H9 (cell line): ENCODE data around the gene SNRPD3. TPM values are rescaled to one million over a fixed set of nuclear protein-coding genes. Genes with fewer than 3 reads are reported as not detected.

ENCODE experiments used
- DNase-seq: peaks from one replicate; pipeline ENCODE4 v3.0.0-alpha.2; 2017
- H2AFZ ChIP-seq: one replicate; pipeline ENCODE4 v1.6.1; 2013; ENCODE audit warnings: mild to moderate bottlenecking, low read length, control low read depth, moderate library complexity
- H2AK5ac ChIP-seq: 2 replicates; pipeline ENCODE4 v1.6.1; 2013; ENCODE audit warnings: low read length, control low read depth, mixed read lengths; ENCODE audit not compliant: insufficient read length
- H2BK120ac ChIP-seq: one replicate; pipeline ENCODE4 v1.6.1; 2013; ENCODE audit warnings: low read depth, mild to moderate bottlenecking, low read length, control low read depth, inconsistent platforms; ENCODE audit not compliant: poor library complexity, severe bottlenecking
- H2BK12ac ChIP-seq: 2 replicates; pipeline ENCODE4 v1.6.1; 2013; ENCODE audit warnings: low read length, control low read depth, mixed read lengths, low read depth; ENCODE audit not compliant: insufficient read length
- H2BK15ac ChIP-seq: 2 replicates; pipeline ENCODE4 v1.6.1; 2013; ENCODE audit warnings: low read depth, low read length, control low read depth
- H2BK20ac ChIP-seq: one replicate; pipeline ENCODE4 v1.6.1; 2013; ENCODE audit warnings: low read depth, mild to moderate bottlenecking, low read length, control low read depth, inconsistent platforms; ENCODE audit not compliant: poor library complexity, severe bottlenecking
- H2BK5ac ChIP-seq: 2 replicates; pipeline ENCODE4 v1.6.1; 2013; ENCODE audit warnings: low read length, control low read depth, mixed read lengths; ENCODE audit not compliant: insufficient read length
- H3K14ac ChIP-seq: 2 replicates; pipeline ENCODE4 v1.6.1; 2013; ENCODE audit warnings: low read length, control low read depth; ENCODE audit not compliant: insufficient read depth
- H3K18ac ChIP-seq: 2 replicates; pipeline ENCODE4 v1.6.1; 2013; ENCODE audit warnings: low read depth, mild to moderate bottlenecking, mixed read lengths, low read length, control low read depth; ENCODE audit not compliant: insufficient read length
- H3K23ac ChIP-seq: 2 replicates; pipeline ENCODE4 v1.6.1; 2013; ENCODE audit warnings: low read length, control low read depth, mixed read lengths, low read depth; ENCODE audit not compliant: insufficient read length
- H3K23me2 ChIP-seq: 2 replicates; pipeline ENCODE4 v1.6.1; 2013; ENCODE audit warnings: low read depth, mild to moderate bottlenecking, mixed read lengths, low read length, control low read depth; ENCODE audit not compliant: insufficient read length, poor library complexity, severe bottlenecking
- H3K27ac ChIP-seq: 2 replicates; pipeline ENCODE4 v1.5.1; 2013; ENCODE audit warnings: low read length, control low read depth, mixed read lengths, low read depth; ENCODE audit not compliant: insufficient read length
- H3K27me3 ChIP-seq: 2 replicates; pipeline ENCODE4 v1.6.1; 2013; ENCODE audit warnings: low read length, control low read depth, inconsistent platforms; ENCODE audit not compliant: insufficient read depth
- H3K4ac ChIP-seq: 2 replicates; pipeline ENCODE4 v1.6.1; 2013; ENCODE audit warnings: low read depth, mild to moderate bottlenecking, control low read depth, inconsistent platforms, low read length, moderate library complexity
- H3K4me1 ChIP-seq: 2 replicates; pipeline ENCODE4 v1.6.1; 2013; ENCODE audit warnings: low read length, control low read depth, inconsistent platforms; ENCODE audit not compliant: insufficient read depth
- H3K4me2 ChIP-seq: 2 replicates; pipeline ENCODE4 v1.6.1; 2013; ENCODE audit warnings: low read length, control low read depth, mixed read lengths; ENCODE audit not compliant: insufficient read length, insufficient read depth
- H3K56ac ChIP-seq: 2 replicates; pipeline ENCODE4 v1.6.1; 2013; ENCODE audit warnings: low read depth, mild to moderate bottlenecking, mixed read lengths, low read length, control low read depth; ENCODE audit not compliant: insufficient read length
- H3K79me1 ChIP-seq: 2 replicates; pipeline ENCODE4 v1.6.1; 2013; ENCODE audit warnings: low read depth, mild to moderate bottlenecking, moderate library complexity, low read length, control low read depth, inconsistent platforms; ENCODE audit not compliant: insufficient read depth, poor library complexity, severe bottlenecking
- H3K79me2 ChIP-seq: 2 replicates; pipeline ENCODE4 v1.6.1; 2013; ENCODE audit warnings: low read length, control low read depth, inconsistent platforms; ENCODE audit not compliant: insufficient read depth
- H3K9ac ChIP-seq: 2 replicates; pipeline ENCODE4 v1.6.1; 2013; ENCODE audit warnings: low read length, control low read depth, mixed read lengths; ENCODE audit not compliant: insufficient read length; ENCODE audit errors: extremely low read depth
- H3K9me3 ChIP-seq: one replicate; pipeline ENCODE4 v1.6.1; 2013; ENCODE audit warnings: low read depth, low read length, inconsistent platforms; ENCODE audit not compliant: control insufficient read depth
- H3T11ph ChIP-seq: one replicate; pipeline ENCODE4 v1.6.1; 2013; ENCODE audit warnings: mild to moderate bottlenecking, low read length, control low read depth, inconsistent platforms
- H4K20me1 ChIP-seq: one replicate; pipeline ENCODE4 v1.6.1; 2013; ENCODE audit not compliant: control insufficient read depth, insufficient read length, insufficient read depth
- H4K5ac ChIP-seq: 2 replicates; pipeline ENCODE4 v1.6.1; 2013; ENCODE audit warnings: low read depth, mild to moderate bottlenecking, mixed read lengths, low read length, control low read depth; ENCODE audit not compliant: insufficient read length
- H4K8ac ChIP-seq: replicated peaks from 2 replicates; pipeline ENCODE4 v1.6.1; 2013; ENCODE audit warnings: low read length, control low read depth, mixed read lengths, low read depth; ENCODE audit not compliant: insufficient read length
- H4K91ac ChIP-seq: 2 replicates; pipeline ENCODE4 v1.6.1; 2013; ENCODE audit warnings: low read depth, mild to moderate bottlenecking, moderate library complexity, mixed read lengths, low read length, control low read depth; ENCODE audit not compliant: insufficient read length
- H3K27ac Mint-ChIP-seq, 3 experiments: 2 replicates in 2 of 3; 3 replicates in 1 of 3; pipeline ENCODE4 v1.8.0; 2020 to 2021; ENCODE audit warnings: mixed read lengths in 3 of 3, mild to moderate bottlenecking in 1 of 3, moderate library complexity in 1 of 3
- H3K27me3 Mint-ChIP-seq: 2 replicates; pipeline ENCODE4 v1.8.0; 2021; ENCODE audit warnings: low read depth, mild to moderate bottlenecking, moderate library complexity, mixed read lengths
- H3K36me3 Mint-ChIP-seq, 3 experiments: 2 replicates in 2 of 3; 3 replicates in 1 of 3; pipeline ENCODE4 v1.8.0; 2020 to 2021; ENCODE audit warnings: low read depth in 3 of 3, mixed read lengths in 3 of 3; ENCODE audit not compliant: insufficient read depth in 1 of 3
- H3K4me1 Mint-ChIP-seq, 2 experiments: 2 replicates each; pipeline ENCODE4 v1.8.0; 2020; ENCODE audit warnings: mixed read lengths in 2 of 2
- H3K4me3 Mint-ChIP-seq, 2 experiments: 2 replicates in 1 of 2; 3 replicates in 1 of 2; pipeline ENCODE4 v1.8.0; 2020 to 2021; ENCODE audit warnings: mild to moderate bottlenecking in 2 of 2, mixed read lengths in 2 of 2, moderate library complexity in 1 of 2
- H3K9me3 Mint-ChIP-seq, 2 experiments: 2 replicates in 1 of 2; 3 replicates in 1 of 2; pipeline ENCODE4 v1.8.0; 2020; ENCODE audit warnings: mild to moderate bottlenecking in 2 of 2, mixed read lengths in 2 of 2, moderate library complexity in 1 of 2
- CTCF ChIP-seq: fragments of 200-600 bp; sonication (generic); conservative IDR thresholded peaks from 3 replicates; pipeline ENCODE4 v1.8.0; 2021; ENCODE audit warnings: antibody characterized with exemption, mild to moderate bottlenecking
- WGBS: extraction: QIAGEN DNeasy Blood & Tissue Kit; methylation state at CpG from one replicate; pipeline ENCODE4 v1.1.7; 2013; ENCODE audit warnings: missing lambda C conversion rate, low lambda C conversion rate, mixed read lengths; ENCODE audit not compliant: insufficient read length; ENCODE audit errors: extremely low coverage; 5-methylcytosine and 5-hydroxymethylcytosine counted together
- total RNA-seq: library from RNA; stranded (reverse); gene quantifications from 2 replicates; pipeline ENCODE4 v1.2.1, GENCODE V29; 2021

Gene SNRPD3
- total RNA-seq, 1 experiment from 2014 or later: 212 TPM

DNA sequence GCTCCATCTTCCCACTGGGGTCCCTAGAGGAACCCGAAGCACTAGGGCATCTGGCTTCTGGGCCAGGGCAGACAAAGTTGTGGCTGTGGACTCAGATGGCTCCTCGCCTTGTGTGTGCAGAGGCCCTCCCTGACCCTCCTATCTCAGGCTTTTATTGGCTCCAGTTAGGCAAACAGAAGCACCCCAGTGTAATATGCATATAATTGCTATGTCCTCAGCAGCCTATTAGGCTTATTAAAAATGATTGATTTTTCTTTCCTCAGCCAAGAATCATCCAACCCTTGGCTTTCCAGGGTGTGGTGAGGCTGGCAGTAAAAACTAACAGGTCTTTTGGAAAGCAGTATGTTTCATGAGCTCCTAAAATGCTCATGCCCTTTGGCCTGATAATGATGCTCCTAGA is 38.4 kb upstream of the SNRPD3 start:
- no peak overlapping the region for H2BK12ac ChIP-seq
- H2AK5ac ChIP-seq: no peak overlapping the region
- no peak overlapping the region for H3K18ac ChIP-seq
- no peaks in the 10 kb centered on the region for H4K20me1 ChIP-seq
- H3K23ac ChIP-seq: no peak overlapping the region
- H3K27ac ChIP-seq: no peak overlapping the region
- no peak overlapping the region for H3K4ac ChIP-seq
- no peak overlapping the region for H2BK120ac ChIP-seq
- no peaks in the 10 kb centered on the region; the same call in 1 of the 2 replicates for H3K4me1 ChIP-seq
- H2BK5ac ChIP-seq: no peak overlapping the region
- no peak overlapping the region for H4K8ac ChIP-seq
- no peak overlapping the region for H4K91ac ChIP-seq
- no peak overlapping the region for H3T11ph ChIP-seq
- Mint-ChIP-seq H3K4me3 (no peak overlapping the region), H3K27ac (no peak overlapping the region), H3K4me1 (peaks cover 25 to 31% of the 10 kb centered on the region in 2 experiments), H3K27me3 (peaks cover 2% of the 10 kb centered on the region), H3K9me3 (no peaks in the 10 kb centered on the region), H3K36me3 (no peaks in the 10 kb centered on the region; a peak in 1 of 7 replicates)
- WGBS: no CpG with 5 or more reads among the region's 2 CpGs
- no peaks in the 10 kb centered on the region for H3K23me2 ChIP-seq
- no peak overlapping the region for H3K9ac ChIP-seq
- H3K27me3 ChIP-seq: no peaks in the 10 kb centered on the region
- H3K79me2 ChIP-seq: no peaks in the 10 kb centered on the region
- H2BK20ac ChIP-seq: no peak overlapping the region
- H3K9me3 ChIP-seq: no peaks in the 10 kb centered on the region
- no peak overlapping the region for H3K56ac ChIP-seq
- TF ChIP-seq CTCF: no peak
- no peak overlapping the region for H2AFZ ChIP-seq
- no peak overlapping the region for H3K14ac ChIP-seq
- H3K4me2 ChIP-seq: no peak overlapping the region
- no peak for DNase-seq
- H3K79me1 ChIP-seq: no peaks in the 10 kb centered on the region
- no peak overlapping the region for H2BK15ac ChIP-seq
- H4K5ac ChIP-seq: no peak overlapping the region
